Left cardiac atrium (tissue), 4 donors: ENCODE data around the gene FGF2. TPM values are rescaled to one million over a fixed set of nuclear protein-coding genes. Genes with fewer than 3 reads are reported as not detected.

Experiments used
- ATAC-seq, 2 donors: fragments of 200-7000 bp; cut with Tn5 transposase; one replicate each; pipeline ENCODE4 v1.9.1; 2020; ENCODE audit warnings: mild to moderate bottlenecking in 2 of 2, moderate library complexity in 2 of 2
- DNase-seq: peaks from one replicate; pipeline ENCODE4 v3.0.0-alpha.2; 2020
- intact Hi-C, 2 donors: fragments of 100-400 bp; cut with DNase I; formaldehyde crosslinking; loops; one replicate each; pipeline versions ENCODE4 v1.14.1 to v1.15.1; 2022 to 2023
- total RNA-seq, 2 donors: library from RNA; stranded (reverse); fragmentation: NEBNext Ultra II Directional; extraction: Animal tissue kit (Norgen Biotek cat#: 25700); gene quantifications; one replicate each; pipeline ENCODE4 v1.2.1, GENCODE V29; 2021
- donor health status: DM: no; HTN: yes; CAD: no.
- donor health status: DM: no; HTN: yes; CAD: no; lungs with severe emphysema.
- donor health status: DM: yes; HTN: yes; CAD: no.
- donor health status: Dilated cardiomyopathy.

Gene FGF2
- total RNA-seq, 2 donors from 2014 or later: 7.5 to 14.3 TPM

DNA sequence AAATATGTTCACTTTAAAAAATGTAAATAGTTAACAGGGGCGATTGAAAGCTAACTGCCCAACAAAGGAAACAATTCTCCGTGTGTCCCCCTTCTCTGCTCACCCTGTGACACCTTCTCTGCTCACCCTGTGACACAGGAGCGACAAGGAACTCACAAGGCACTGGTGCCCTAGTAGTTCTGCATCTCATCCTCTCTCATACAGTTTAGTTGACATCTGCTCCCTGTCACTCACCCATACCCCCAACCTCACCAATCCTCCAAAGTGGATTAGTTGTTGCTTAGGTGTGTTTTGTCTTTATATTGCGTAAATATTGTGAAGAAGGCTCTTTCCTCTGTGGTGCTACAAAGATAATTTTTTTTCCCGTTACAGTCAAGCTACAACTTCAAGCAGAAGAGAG, 49.3 kb downstream of the FGF2 start:
- no peak for ATAC-seq
- DNase-seq: no peak
- intact Hi-C loops: no loop called here

GRCh38 chr4:122876456-122876855, 49.8 kb downstream of the FGF2 start:
- DNase-seq (no peak), ATAC-seq (no peak)
- intact Hi-C loops: no loop called here

DNA sequence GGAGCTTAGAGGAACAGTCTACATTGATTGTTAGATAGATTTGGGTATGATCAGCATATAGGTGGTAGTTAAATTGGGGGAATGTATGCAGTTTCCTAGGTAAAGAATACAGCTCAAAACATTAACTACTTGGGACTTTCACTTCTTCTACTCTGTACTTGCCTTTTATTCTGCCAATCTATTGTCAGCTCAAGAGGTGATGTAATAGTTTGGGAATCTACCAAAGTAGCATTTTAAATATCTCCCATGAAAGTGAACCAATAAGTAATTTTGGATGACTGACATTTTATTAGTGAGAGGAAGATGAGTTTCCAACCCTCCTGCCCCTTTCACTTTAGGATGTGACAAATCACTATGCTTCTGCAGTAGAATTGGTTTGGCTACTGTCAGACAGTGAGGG, 52.4 kb downstream of the FGF2 start:
- intact Hi-C loops: no loop called here
- DNase-seq: no peak
- no peak for ATAC-seq

DNA sequence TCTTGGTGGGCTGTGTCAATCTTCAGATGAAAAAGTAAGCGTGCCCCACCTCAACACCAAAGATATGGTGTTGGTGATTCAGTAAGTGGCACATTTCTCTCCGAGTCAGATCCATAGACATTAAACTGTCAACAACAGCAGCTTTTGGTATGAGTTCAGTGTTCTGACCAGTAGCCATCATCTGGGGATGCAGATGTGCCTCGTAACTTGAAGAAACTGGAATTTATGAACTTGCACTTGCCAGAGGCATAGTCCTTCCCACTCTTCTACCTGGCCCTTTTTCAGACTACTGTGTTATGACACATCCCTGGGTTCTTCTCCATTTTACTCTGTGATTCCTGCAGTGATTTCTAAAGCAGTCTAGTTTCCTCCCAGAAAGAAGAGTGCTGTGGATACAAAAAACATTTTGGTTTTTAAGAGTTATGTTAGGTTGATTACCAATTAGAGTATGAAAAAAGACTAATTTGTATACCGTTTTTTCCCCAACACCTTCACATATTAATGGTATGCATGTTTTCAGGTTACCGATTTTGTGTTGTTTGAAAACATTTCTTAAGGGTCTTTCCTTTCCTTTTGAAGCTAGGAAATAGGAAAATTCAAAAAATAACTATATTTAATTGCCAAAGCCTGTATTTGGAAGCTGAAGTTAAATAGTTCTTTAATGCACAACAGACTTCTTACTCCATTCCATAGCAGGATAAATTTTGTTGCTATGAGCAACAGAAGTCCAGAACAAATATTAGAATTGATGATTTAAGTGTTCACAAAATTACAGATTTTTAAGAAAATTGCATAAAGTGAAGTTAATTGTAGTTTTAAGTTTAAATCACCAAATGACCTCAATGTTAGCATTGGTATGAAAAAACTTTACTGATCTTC, 56.5 kb downstream of the FGF2 start:
- ATAC-seq (no peak), DNase-seq (no peak)
- intact Hi-C loops: no loop called here

GRCh38 chr4:122884499-122884898, 57.9 kb downstream of the FGF2 start:
- no peak for ATAC-seq
- intact Hi-C loops: no loop called here
- DNase-seq: no peak

DNA sequence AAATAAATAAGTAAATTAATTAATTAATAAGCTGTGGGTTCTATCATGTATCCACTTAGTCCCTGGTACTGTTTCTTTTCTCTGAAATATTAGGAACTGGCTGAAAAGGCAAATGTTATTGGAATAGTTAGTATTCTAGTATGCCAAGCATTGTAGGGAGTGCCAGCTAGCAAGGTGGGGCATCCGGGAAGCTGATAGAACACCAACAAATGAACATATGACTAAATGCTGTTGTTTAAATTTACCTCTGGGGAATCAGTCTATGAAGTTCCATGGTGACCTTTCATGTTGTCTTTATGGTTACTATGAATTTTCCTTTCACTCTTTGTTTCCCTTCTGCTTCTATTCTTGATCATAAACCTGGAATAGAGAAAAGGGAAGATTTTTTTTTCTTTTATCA, 63.1 kb downstream of the FGF2 start:
- peak in 1 of 2 donors; percentile 27 for ATAC-seq
- DNase-seq: peak; percentile 25
- intact Hi-C loops: no loop called here

DNA sequence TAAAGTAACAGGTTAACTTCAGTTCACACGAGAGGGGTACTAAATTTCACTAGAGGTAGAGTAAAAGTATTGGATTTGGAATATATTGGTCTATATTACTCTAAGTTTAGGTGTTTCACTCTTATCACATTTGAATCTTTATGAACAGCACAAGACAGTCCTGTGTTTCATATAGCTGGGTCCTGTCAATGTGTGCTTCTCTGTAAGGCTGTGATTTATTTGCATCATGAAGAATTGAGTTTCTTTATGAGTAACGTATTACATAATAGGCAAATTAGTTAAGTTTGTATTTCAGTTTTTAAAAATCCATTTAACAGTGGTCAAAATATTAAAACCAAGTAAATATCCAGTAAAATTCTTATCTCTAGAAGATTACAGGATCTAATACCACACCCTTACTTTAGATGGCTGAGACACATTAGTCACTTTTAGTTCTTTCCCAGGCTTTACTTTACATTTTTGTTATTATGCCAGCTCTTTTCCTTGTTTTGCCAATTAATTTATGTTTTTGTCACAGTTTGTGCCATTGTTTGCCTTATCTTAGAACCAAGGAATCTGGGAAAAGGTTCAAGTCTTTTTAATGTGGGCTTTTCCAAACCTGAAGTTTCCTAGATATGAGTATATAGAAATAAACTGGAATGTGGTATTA, 63.6 kb downstream of the FGF2 start:
- ATAC-seq (peak in 1 of 2 donors; percentile 40), DNase-seq (no peak)
- intact Hi-C loops: no loop called here

GRCh38 chr4:122894827-122895226, 68.2 kb downstream of the FGF2 start:
- intact Hi-C loops: no loop called here
- ATAC-seq (no peak), DNase-seq (no peak)

- intact Hi-C loops: no loop called here
- no peak for ATAC-seq
Observed at GRCh38 chr4:122895336-122895995, 68.8 kb downstream of the FGF2 start.

GRCh38 chr4:122896270-122896669, 69.6 kb downstream of the FGF2 start:
- DNase-seq: no peak
- intact Hi-C loops: no loop called here
- no peak for ATAC-seq

More at GRCh38 chr4:122895336-122895995, 68.8 kb downstream of the FGF2 start:
- DNase-seq: no peak

GRCh38 chr4:122898370-122899150, 71.9 kb downstream of the FGF2 start:
- DNase-seq (no peak), ATAC-seq (peak in 1 of 2 donors; percentile 66)
- intact Hi-C loops: no loop called here

DNA sequence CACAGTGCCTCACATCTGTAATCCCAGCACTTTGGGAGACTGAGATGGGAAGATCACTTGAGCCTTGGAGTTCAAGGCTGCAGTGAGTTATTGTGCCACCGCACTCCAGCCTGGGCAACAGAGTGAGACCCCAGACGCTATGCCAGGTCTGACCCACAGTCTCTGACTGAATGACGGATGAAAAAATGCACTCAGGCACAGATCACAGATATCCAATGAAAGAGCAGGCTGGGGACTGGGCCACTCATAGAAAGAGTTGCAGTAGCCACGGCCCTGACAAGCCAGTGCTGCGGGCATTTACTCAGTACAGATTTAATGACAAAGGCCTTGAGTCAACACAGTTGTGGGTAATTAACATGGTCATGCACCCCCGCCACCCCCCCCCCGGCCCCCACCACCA, 73.1 kb downstream of the FGF2 start:
- no peak for ATAC-seq
- intact Hi-C loops: no loop called here

DNA sequence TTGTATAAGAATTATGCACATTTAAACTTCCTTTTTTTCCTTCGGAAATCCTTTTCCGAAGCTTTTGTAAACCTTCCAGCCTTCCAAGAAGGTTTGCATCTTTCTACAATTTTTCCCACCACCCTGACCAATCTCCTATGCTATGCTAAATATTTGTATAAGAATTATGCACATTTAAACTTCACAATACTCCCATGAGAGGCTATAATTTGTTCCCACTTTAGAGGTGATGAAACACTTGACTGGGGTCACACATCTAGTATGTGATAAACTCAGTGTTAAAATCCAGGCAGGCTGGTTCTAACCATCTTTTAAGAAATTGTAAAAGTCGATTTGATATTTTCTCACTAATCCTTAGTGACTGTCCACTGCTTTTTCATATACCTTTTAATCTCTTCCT, 73.7 kb downstream of the FGF2 start:
- intact Hi-C loops: no loop called here
- ATAC-seq (no peak), DNase-seq (no peak)

More for the DNA sequence above, 73.1 kb downstream of the FGF2 start:
- no peak for DNase-seq

DNA sequence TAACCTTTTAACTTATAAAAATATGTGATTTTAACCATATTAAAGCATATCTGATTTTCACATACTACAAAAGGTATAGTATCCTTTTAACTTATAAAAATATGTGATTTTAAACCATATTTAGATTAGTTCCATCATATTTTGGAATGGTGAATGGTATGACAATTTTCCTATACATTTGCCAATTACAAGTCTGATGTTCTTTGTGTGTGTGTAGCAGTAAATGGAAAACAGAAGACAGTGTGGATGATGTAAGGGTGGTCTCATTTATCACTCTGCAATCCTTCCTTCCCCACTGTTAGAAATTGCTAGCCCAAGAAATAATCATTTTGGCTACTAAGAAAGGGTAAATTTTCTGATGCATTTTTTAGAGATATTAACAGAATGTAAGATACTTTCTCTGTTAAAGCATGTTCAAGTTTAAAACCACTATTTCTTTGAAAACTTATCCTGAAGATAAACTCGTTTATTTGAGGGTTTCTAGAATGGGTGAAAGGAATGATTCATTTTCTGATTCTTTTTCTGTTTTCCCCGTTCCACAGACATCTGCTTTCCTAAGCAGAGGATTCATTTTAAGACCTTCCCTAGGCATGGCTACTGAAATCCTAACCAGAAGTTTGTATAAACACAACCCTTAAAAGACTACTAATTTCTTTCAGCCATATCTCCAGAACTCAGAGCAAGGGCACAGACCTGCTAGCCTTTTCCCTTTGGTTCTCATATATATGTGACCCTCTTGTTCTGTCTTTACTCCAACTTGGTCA, 74.8 kb downstream of the FGF2 start:
- ATAC-seq: no peak
- DNase-seq: no peak
- intact Hi-C loops: no loop called here

GRCh38 chr4:122903766-122904288, 77.2 kb downstream of the FGF2 start:
- intact Hi-C loops: no loop called here
- no peak for DNase-seq
- no peak for ATAC-seq

GRCh38 chr4:122906859-122907305, 80.3 kb downstream of the FGF2 start:
- intact Hi-C loops: loop anchor here in 1 of 2 donors (5.0 kb wide), 1 partner anchor 150 kb away; no protein-coding TSS in a partner anchor
- no peak for ATAC-seq
- no peak for DNase-seq

DNA sequence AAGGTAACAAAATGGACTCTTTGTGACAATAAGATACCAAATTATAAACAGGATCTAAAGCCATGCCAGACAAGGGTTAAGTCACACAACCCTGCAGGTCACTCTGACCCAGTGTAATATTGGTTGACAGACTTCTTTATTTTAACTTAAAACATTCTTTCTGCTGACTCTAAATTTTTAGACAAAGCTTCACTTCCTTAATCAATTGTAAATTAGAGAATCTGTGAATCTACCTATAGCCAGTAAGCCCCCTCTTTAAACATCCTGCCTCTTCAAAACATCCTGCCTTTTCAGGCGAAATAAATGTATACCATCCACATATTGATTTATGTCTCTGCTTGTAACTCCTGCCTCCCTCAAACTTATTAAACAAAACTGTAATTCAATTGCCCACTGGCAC, 81.6 kb downstream of the FGF2 start:
- ATAC-seq (no peak), DNase-seq (no peak)
- intact Hi-C loops: loop anchor here in 1 of 2 donors (5.0 kb wide), 1 partner anchor 151 kb away; no protein-coding TSS in a partner anchor

GRCh38 chr4:122909683-122910082, 83.1 kb downstream of the FGF2 start:
- intact Hi-C loops: loop anchor here in 1 of 2 donors (5.0 kb wide), 1 partner anchor 152 kb away; no protein-coding TSS in a partner anchor
- ATAC-seq (no peak), DNase-seq (no peak)
